Activated naive CD4-positive, alpha-beta T cell treated with anti-CD3 and anti-CD28 coated beads, Interleukin-2, amount 10 ng/mL, durations not matched to agents 7 days and 5 days (primary cell): ENCODE measurements around the gene ABLIM1.

ENCODE experiments used
- CTCF ChIA-PET: fragments of 350-600 bp; sonication (Branson Sonifier 250); formaldehyde crosslinking; loops from one replicate; lab custom pipeline; 2021; ENCODE audit warnings: antibody characterized with exemption; lab: Charles Lee
- DNase-seq: peaks from one replicate; pipeline ENCODE4 v3.0.0-alpha.2; 2020
- H3K27ac Mint-ChIP-seq: one replicate; pipeline ENCODE4 v1.8.0; 2021; ENCODE audit warnings: mild to moderate bottlenecking, moderate library complexity, mixed read lengths
- H3K27me3 Mint-ChIP-seq: one replicate; pipeline ENCODE4 v1.8.0; 2021; ENCODE audit warnings: mild to moderate bottlenecking, mixed read lengths
- H3K36me3 Mint-ChIP-seq: one replicate; pipeline ENCODE4 v1.8.0; 2021; ENCODE audit warnings: mixed read lengths
- H3K4me1 Mint-ChIP-seq: one replicate; pipeline ENCODE4 v1.8.0; 2021; ENCODE audit warnings: mixed read lengths
- H3K4me3 Mint-ChIP-seq: one replicate; pipeline ENCODE4 v1.8.0; 2021; ENCODE audit warnings: mild to moderate bottlenecking, moderate library complexity, mixed read lengths
- H3K9me3 Mint-ChIP-seq: one replicate; pipeline ENCODE4 v1.8.0; 2021; ENCODE audit warnings: mixed read lengths

ABLIM1 gene

DNA sequence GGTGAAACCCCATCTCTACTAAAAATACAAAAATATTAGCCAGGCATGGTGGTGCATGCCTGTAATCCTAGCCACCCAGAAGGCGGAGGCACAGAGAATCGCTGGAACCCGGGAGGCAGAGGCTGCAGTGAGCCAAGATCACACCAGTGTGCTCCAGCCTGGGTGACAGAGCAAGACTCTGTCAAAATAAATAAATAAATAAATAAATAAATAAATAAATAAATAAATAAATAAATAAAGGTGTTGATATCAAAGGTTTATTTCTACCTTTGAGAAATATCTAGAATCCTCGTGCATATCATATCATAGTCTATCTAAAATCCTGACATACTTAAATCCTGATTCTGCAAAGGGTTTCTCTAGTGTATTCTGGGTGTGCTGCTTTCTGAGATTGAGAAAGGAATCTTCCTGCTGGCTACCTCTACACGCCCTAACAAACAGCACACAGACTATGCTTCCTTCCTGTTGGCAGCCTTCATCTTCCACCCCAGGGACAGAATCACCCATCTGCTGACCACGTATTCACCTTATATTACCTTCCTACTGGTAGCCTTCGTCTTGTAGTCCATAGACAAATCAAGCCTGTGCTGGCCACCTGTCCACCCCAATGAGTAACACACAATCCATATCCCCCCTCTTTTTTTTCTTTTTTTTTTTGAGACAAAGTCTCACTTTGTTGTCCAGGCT is 8.7 kb downstream of the ABLIM1 start:
- no peak for DNase-seq
- CTCF ChIA-PET = no interaction called here
- no peak overlapping the region for H3K27ac Mint-ChIP-seq
- no peaks in the 10 kb centered on the region for H3K9me3 Mint-ChIP-seq
- H3K4me1 Mint-ChIP-seq = peaks cover 8% of the 10 kb centered on the region
- H3K27me3 Mint-ChIP-seq = no peaks in the 10 kb centered on the region
- H3K4me3 Mint-ChIP-seq = no peak overlapping the region
- H3K36me3 Mint-ChIP-seq = no peaks in the 10 kb centered on the region

DNA sequence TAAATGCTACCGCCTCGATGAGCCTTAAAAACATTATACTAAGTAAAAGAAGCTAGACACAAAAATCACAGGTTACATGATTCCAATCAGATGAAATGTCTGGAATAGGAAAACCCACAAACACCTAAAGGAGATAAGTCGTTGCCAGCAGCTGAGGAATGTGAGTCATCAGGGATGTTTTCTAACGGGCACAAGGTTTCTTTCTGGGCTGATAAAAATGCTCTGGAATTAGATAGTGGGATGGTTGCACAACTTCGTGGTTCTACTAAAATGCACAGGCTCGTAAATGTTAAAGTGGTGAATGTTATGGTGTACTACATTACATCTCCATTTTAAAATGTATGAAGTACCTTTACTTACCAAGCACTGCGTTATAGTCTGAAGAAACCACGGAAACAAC is 9.7 kb downstream of the ABLIM1 start:
- Mint-ChIP-seq H3K4me3 (no peak overlapping the region), H3K4me1 (peaks cover 1% of the 10 kb centered on the region), H3K9me3 (no peaks in the 10 kb centered on the region), H3K36me3 (no peaks in the 10 kb centered on the region), H3K27me3 (no peaks in the 10 kb centered on the region), H3K27ac (no peak overlapping the region)
- CTCF ChIA-PET = interaction anchor here (1.0 kb wide), 1 partner anchor 37 kb away, joined by 3 read pairs; no protein-coding TSS in a partner anchor
- DNase-seq = no peak

GRCh38 chr10:114647545-114648138 is 10.4 kb downstream of the ABLIM1 start:
- CTCF ChIA-PET = interaction anchor here (1.0 kb wide), 1 partner anchor 38 kb away, joined by 3 read pairs; no protein-coding TSS in a partner anchor

DNA sequence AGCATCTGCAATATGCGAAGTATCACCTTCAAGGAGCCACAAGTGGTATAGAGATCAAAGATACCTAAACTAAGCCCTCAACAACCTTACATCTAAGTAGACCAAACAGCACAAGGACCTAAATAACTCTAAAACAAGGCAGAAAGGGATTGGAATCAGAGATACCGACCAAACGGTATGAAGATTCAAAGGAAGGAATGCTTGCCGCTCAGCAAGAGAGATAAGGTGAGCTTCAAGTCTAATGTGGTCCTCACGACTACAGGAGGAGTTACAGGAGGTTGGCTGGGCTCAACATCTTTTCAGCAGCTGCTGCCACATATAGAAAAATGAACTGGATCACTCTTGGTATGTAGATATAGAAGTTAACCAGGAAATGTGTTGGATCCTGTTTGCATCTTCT is 11.6 kb downstream of the ABLIM1 start:
- Mint-ChIP-seq H3K27ac (no peak overlapping the region), H3K4me1 (no peaks in the 10 kb centered on the region)
- CTCF ChIA-PET = no interaction called here

More at GRCh38 chr10:114647545-114648138, 10.4 kb downstream of the ABLIM1 start:
- no peak for DNase-seq
- Mint-ChIP-seq H3K27ac (no peak overlapping the region), H3K4me1 (no peaks in the 10 kb centered on the region), H3K4me3 (no peak overlapping the region), H3K36me3 (no peaks in the 10 kb centered on the region), H3K27me3 (peaks cover 3% of the 10 kb centered on the region), H3K9me3 (no peaks in the 10 kb centered on the region)

DNA sequence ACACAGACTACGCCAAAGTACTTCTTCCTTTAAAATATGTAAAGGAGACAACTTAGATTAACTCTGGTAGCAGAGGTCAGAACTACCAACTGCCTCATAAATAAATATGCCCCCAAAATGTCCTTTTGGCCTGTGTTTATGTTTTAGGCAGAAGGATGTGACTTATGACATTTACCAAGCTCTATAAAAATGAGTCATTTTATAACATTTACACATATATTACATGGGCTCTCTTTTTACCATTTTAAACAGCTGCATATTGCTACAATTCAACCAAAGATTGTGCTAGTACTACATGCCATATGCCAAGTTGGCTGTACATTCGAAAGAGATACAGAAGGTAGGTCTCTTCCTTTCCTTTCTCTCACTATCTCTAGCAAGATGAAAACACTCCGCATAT is 12.4 kb downstream of the ABLIM1 start:
- Mint-ChIP-seq H3K27me3 (peaks cover 7% of the 10 kb centered on the region), H3K27ac (no peak overlapping the region), H3K9me3 (no peaks in the 10 kb centered on the region), H3K36me3 (no peaks in the 10 kb centered on the region), H3K4me3 (no peak overlapping the region), H3K4me1 (no peaks in the 10 kb centered on the region)
- no peak for DNase-seq
- CTCF ChIA-PET = interaction anchor here (0.6 kb wide), 1 partner anchor 11 kb away, joined by 3 read pairs; no protein-coding TSS in a partner anchor

More for the DNA sequence above, 11.6 kb downstream of the ABLIM1 start:
- no peaks in the 10 kb centered on the region for H3K36me3 Mint-ChIP-seq
- DNase-seq = no peak
- no peaks in the 10 kb centered on the region for H3K9me3 Mint-ChIP-seq
- peaks cover 6% of the 10 kb centered on the region for H3K27me3 Mint-ChIP-seq
- no peak overlapping the region for H3K4me3 Mint-ChIP-seq

DNA sequence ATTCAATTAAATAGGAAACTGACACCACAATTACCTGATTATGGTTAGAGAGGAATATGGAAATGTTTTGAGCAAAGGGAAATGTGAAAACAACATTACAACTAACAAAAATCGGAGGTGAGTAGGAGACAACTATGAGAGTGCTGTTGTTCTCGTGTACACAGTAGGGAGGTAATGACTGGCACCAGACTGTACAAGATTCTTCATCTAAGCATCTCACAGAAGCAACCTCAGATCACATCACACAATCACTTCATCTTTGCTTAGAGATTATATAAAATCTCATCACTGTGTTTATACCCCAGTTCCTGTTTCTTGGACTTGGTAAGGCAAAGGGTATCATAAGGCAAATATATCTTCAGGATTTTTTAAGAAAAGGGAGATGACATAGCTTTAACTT is 14.9 kb downstream of the ABLIM1 start:
- peaks cover 14% of the 10 kb centered on the region for H3K27me3 Mint-ChIP-seq
- no peak for DNase-seq
- no peaks in the 10 kb centered on the region for H3K4me1 Mint-ChIP-seq
- H3K27ac Mint-ChIP-seq = no peak overlapping the region
- no peak overlapping the region for H3K4me3 Mint-ChIP-seq
- CTCF ChIA-PET = no interaction called here
- no peaks in the 10 kb centered on the region for H3K9me3 Mint-ChIP-seq
- H3K36me3 Mint-ChIP-seq = no peaks in the 10 kb centered on the region

- Mint-ChIP-seq H3K4me1 (no peaks in the 10 kb centered on the region), H3K9me3 (no peaks in the 10 kb centered on the region), H3K27me3 (peaks cover 14% of the 10 kb centered on the region), H3K4me3 (no peak overlapping the region), H3K27ac (no peak overlapping the region), H3K36me3 (no peaks in the 10 kb centered on the region)
- no peak for DNase-seq
- CTCF ChIA-PET = no interaction called here
These were observed 15.3 kb downstream of the ABLIM1 start for GRCh38 chr10:114642729-114643128.

DNA sequence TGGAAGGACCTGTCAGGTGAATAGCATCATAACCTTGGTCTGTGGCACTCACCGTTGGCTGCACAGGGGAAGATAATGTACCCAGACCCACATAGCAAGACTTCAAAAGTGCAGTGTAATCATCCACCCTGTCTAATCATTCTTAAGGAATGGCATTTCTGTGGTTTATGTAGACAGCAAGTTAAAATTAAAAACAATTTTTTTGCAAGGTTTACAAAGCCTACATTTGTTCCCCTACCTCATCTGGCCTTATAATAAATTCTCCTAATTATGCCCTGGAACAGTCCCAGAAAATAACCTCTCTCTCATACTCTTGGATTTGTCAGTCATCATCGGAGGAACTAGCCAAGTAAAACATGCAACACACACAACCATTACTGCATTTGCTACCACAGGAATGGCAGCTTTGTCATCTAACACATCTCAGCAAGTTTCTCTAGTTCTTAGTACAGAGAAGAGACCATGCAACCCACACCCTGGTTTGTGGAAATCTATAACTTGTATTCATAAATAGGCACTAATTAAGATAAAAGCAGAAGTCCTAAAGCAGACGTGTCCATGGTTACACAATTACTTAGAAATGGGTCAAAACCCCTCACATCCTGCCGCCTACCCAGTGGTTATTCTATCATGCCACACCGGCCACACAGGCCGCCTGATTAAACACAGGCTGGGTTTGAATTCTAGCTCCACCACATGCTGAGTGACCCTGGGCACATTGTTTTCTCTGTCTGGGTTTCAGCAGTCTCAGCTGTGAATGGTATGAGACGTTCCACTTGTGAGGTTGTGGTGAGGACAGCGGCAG is 19.1 kb downstream of the ABLIM1 start:
- no peak overlapping the region for H3K4me3 Mint-ChIP-seq
- CTCF ChIA-PET = no interaction called here
- no peaks in the 10 kb centered on the region for H3K36me3 Mint-ChIP-seq
- DNase-seq = no peak
- no peak overlapping the region for H3K27ac Mint-ChIP-seq
- H3K27me3 Mint-ChIP-seq = peaks cover 19% of the 10 kb centered on the region
- no peaks in the 10 kb centered on the region for H3K9me3 Mint-ChIP-seq
- no peaks in the 10 kb centered on the region for H3K4me1 Mint-ChIP-seq

- CTCF ChIA-PET = no interaction called here
- DNase-seq = no peak
- no peaks in the 10 kb centered on the region for H3K36me3 Mint-ChIP-seq
- H3K27ac Mint-ChIP-seq = no peak overlapping the region
- peaks cover 41% of the 10 kb centered on the region for H3K27me3 Mint-ChIP-seq
- H3K9me3 Mint-ChIP-seq = no peaks in the 10 kb centered on the region
- no peak overlapping the region for H3K4me3 Mint-ChIP-seq
- peaks cover 13% of the 10 kb centered on the region for H3K4me1 Mint-ChIP-seq
These were observed 22.1 kb downstream of the ABLIM1 start for GRCh38 chr10:114635797-114636550.

DNA sequence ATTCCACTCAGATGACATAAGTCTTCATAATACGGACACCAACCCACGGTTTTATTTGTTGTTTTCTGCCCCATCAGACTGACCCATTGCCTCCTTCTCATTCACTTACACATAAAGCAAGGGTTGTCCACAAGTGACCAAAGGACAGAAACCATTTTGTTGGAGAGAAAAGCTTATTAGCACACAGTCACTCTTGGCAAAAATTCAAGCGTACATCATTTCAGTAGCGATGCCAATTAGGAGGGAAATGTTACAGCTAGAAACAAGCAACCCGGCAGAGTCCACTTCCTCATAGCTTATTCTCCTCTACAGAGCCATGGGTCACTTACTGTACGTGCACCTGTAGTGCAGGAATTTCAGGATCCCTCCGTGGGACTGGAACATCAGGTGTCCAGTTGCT is 23.0 kb downstream of the ABLIM1 start:
- Mint-ChIP-seq H3K9me3 (no peaks in the 10 kb centered on the region), H3K36me3 (no peaks in the 10 kb centered on the region), H3K4me3 (no peak overlapping the region), H3K27me3 (peaks cover 42% of the 10 kb centered on the region), H3K27ac (no peak overlapping the region), H3K4me1 (peaks cover 16% of the 10 kb centered on the region)
- DNase-seq = no peak
- CTCF ChIA-PET = no interaction called here

GRCh38 chr10:114634609-114634979 is 23.5 kb downstream of the ABLIM1 start:
- no peak for DNase-seq
- Mint-ChIP-seq H3K9me3 (no peaks in the 10 kb centered on the region), H3K27me3 (peaks cover 44% of the 10 kb centered on the region), H3K36me3 (no peaks in the 10 kb centered on the region), H3K4me3 (no peak overlapping the region), H3K4me1 (peaks cover 16% of the 10 kb centered on the region), H3K27ac (no peak overlapping the region)
- CTCF ChIA-PET = no interaction called here

- Mint-ChIP-seq H3K4me3 (no peak overlapping the region), H3K27me3 (peaks cover 46% of the 10 kb centered on the region), H3K27ac (no peak overlapping the region), H3K36me3 (no peaks in the 10 kb centered on the region), H3K4me1 (peaks cover 16% of the 10 kb centered on the region), H3K9me3 (no peaks in the 10 kb centered on the region)
- no peak for DNase-seq
- CTCF ChIA-PET = no interaction called here
These were observed 25.0 kb downstream of the ABLIM1 start for GRCh38 chr10:114632869-114633715.

GRCh38 chr10:114631666-114632417 is 26.2 kb downstream of the ABLIM1 start:
- Mint-ChIP-seq H3K9me3 (no peaks in the 10 kb centered on the region), H3K4me3 (peak overlapping the region; percentile 71), H3K4me1 (peaks cover 16% of the 10 kb centered on the region), H3K36me3 (no peaks in the 10 kb centered on the region), H3K27ac (no peak overlapping the region), H3K27me3 (peaks cover 44% of the 10 kb centered on the region)
- CTCF ChIA-PET = interaction anchor here (0.8 kb wide), 1 partner anchor 108 kb away, joined by 3 read pairs; no protein-coding TSS in a partner anchor
- DNase-seq = peak; percentile 31
